Occipital lobe (tissue), 2 donors: ENCODE results near the gene ITGA11. TPM values are rescaled to one million over a fixed set of nuclear protein-coding genes. Genes with fewer than 3 reads are reported as not detected.

Source experiments
- DNase-seq: peaks from one replicate; lab custom pipeline; 2025; lab: John Stamatoyannopoulos, UW
- total RNA-seq: library from RNA; depleted of rRNA; stranded (reverse); fragments of >200 nt; gene quantifications from one replicate; pipeline ENCODE4 v1.2.3, GENCODE V29; 2014

ITGA11 gene
- total RNA-seq, 1 donor from 2014 or later = 0.62 TPM

GRCh38 chr15:68391121-68391520 lies 40.8 kb downstream of the ITGA11 start:
- no peak for DNase-seq

- no peak for DNase-seq
These were observed 41.8 kb downstream of the ITGA11 start for GRCh38 chr15:68389936-68390817.

GRCh38 chr15:68389041-68389930 lies 42.7 kb downstream of the ITGA11 start:
- no peak for DNase-seq

GRCh38 chr15:68387381-68388143 lies 44.4 kb downstream of the ITGA11 start:
- DNase-seq = no peak

- no peak for DNase-seq
These were observed 45.2 kb downstream of the ITGA11 start for GRCh38 chr15:68386587-68387288.

GRCh38 chr15:68385671-68386586 lies 46.0 kb downstream of the ITGA11 start:
- no peak for DNase-seq

GRCh38 chr15:68385240-68385561 lies 46.8 kb downstream of the ITGA11 start:
- no peak for DNase-seq

- no peak for DNase-seq
These were observed 47.3 kb downstream of the ITGA11 start for GRCh38 chr15:68384451-68385239.

GRCh38 chr15:68383161-68384074 lies 48.5 kb downstream of the ITGA11 start:
- no peak for DNase-seq

- no peak for DNase-seq
These were observed 49.5 kb downstream of the ITGA11 start for GRCh38 chr15:68382286-68383007.

GRCh38 chr15:68380456-68380855 lies 51.5 kb downstream of the ITGA11 start:
- DNase-seq = no peak

- DNase-seq = no peak
These were observed 52.1 kb downstream of the ITGA11 start for GRCh38 chr15:68379759-68380290.

GRCh38 chr15:68379058-68379758 lies 52.8 kb downstream of the ITGA11 start:
- no peak for DNase-seq

- DNase-seq = no peak
These were observed 53.4 kb downstream of the ITGA11 start for GRCh38 chr15:68378595-68378994.

- no peak for DNase-seq
These were observed 54.2 kb downstream of the ITGA11 start for GRCh38 chr15:68377766-68378165.

GRCh38 chr15:68376447-68377060 lies 55.4 kb downstream of the ITGA11 start:
- no peak for DNase-seq
